GM21825 (cell line): Measurements from ENCODE around the gene EPC2.

ENCODE experiments used
- ATAC-seq: cut with Tn5 transposase; IDR thresholded peaks from one replicate; pipeline ENCODE4 v1.9.1; 2021; ENCODE audit warnings: mild to moderate bottlenecking, moderate library complexity; ENCODE audit not compliant: unreplicated experiment

The EPC2 gene

DNA sequence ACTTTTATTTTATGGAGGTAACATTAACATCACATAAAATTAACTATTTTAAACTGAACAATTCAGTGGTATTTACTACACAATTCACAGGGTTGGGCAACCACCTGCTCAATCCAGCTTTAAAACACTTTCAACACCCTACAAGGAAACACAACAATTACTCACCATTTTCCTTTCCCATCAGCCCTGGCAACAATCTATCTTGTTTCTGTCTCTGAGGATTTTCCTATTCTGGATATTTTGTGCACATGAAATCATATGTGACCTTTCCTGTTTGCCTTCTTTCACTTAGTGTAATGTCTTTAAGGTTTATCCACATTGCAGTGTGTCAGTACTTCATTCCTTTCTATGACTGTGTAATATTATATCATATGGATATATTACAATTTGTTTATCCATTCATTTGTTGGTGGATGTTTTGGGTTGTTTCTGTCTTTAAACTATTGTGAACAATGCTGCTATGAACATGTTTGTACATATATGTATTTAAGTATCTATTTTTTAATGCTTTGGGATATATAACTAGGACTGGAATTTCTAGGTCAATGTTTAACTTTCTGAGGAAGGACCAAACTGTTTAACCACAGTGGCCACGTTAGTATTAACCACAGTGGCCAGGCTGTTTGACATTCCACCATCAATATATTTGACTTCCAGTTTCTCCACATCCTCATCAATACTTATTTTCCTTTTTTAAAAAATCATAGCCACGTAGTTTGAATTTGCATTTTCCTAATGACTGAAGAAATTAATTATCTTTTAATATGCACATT, 158.1 kb downstream of the EPC2 start:
- no peak for ATAC-seq

- ATAC-seq = no peak
Measured at GRCh38 chr2:148810081-148810480, 165.5 kb downstream of the EPC2 start.

DNA sequence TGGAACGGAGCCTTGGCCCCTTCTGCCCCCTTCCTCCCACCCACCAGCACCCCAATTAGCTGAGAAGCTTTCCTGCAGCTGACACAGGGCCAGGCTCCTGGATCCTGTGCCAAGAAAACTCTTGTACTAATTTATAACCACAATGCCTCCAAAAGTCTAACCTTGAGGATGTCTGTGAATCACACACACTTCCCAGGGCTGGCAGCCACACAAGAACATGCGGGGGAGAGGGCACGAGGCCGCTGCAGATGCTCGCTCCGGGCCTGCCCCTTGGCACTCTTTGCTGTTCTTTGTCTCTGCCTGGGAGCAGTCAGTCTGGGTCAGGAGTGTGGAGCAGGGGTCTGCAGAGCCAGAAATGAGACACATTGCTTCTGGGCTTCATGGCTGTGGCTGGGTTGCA, 167.8 kb downstream of the EPC2 start:
- no peak for ATAC-seq

DNA sequence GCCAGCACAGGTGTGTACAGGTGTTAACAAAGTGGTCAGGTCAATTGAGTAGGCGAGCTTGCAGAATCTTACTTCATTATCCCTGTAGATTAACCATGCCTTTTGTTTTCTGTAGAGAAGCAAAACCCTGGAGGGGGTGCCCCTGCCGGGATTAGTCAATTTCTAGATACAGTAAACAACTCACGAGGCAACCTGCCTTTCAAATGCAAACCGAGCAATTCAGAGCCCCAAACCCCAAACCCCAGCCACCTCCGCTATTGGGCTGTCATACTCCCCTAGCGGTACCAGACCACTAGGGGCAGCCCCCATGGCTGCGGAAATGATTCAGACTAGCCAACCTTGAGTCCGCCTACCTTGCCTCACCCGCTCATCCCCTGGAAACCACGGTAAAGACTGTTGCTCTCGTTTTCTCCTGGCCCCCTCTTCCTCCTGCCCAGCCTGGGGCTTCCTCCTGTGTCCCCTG, 169.1 kb downstream of the EPC2 start:
- ATAC-seq = peak; percentile 99

GRCh38 chr2:148814143-148814859, 169.8 kb downstream of the EPC2 start:
- ATAC-seq = no peak

- no peak for ATAC-seq
Measured at GRCh38 chr2:148814860-148815419, 170.4 kb downstream of the EPC2 start.

DNA sequence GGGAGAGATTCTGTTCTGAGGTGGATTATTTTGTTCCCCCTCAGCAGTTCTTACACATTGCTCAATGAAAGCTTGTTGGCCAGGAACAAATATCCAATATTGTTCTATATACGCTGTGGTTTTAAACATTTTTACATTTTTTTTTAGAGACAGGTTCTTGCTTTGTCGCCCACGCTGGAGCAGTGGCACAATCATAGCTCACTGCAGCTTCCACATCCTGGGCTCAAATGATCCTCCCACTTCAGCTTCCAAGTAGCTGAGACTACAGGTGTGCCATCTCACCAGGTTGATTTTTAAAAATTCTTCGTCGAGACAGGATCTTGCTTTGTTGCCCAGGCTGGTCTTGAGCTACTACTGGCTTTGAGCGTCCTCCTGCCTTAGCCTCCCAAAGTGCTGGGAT, 171.6 kb downstream of the EPC2 start:
- no peak for ATAC-seq

- no peak for ATAC-seq
Measured at GRCh38 chr2:148817210-148817708, 172.7 kb downstream of the EPC2 start.

DNA sequence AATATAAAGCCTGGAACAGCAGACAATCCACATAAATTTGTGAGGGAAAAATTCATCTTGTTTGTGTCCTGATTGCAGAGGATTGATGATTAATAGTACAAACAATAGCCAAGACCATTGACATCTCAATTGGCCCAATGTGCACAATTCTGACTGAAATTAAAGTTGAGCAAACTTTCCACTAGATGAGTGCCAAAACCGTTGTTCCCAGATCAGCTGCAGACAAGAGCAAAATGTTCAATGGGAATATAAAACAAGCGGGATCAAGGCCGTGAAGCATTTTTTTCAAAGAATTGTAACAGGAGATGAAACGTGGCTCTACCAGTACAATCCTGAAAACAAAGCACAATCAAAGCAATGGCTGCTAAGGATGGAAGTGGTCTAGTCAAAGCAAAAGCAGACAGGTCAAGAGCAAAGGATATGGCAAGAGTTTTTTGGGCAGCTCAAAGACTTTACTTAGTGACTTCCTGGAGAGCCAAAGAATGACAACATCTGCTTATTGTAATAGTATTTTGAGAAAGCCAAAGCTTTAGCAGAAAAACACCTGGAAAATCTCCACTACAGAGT, 174.6 kb downstream of the EPC2 start:
- ATAC-seq = no peak

GRCh38 chr2:148824190-148824589, 179.6 kb downstream of the EPC2 start:
- ATAC-seq = no peak

DNA sequence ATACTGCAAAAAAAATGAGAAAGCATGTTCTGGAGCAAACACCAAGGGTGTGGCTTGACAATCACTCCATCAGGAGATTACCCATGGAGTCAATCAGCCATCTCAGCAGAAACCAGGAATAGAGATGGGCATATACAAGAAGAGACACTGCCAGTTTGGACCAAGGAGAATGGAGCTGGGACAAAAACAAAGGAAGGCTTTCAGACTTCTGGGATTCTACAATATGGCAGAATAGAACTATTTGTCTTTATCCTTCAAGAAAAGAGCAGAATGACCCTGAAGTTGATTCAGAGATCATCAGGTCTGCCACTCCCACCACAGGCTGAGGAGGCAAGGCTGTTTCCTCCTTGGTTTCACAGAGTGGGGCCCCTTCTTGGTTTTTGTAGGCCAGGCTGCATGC, 182.2 kb downstream of the EPC2 start:
- ATAC-seq = no peak

DNA sequence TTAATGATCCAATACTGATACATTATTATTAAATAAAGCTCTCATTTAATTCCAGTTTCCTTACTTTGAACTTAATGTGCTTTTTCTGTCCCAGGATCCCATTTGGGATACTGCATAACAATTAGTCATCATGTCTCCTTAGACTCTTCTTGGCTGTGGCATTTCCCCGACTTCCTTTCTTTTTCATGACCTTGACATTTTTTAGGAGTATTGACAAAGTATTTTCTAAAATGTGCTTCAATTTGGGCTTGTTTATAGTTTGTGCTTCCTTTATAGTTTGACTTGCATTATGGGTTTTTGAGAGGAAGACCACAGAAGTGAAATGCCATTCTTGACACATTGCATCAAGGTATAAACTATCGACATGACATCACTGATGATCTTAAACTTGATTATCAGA, 184.4 kb downstream of the EPC2 start:
- no peak for ATAC-seq

DNA sequence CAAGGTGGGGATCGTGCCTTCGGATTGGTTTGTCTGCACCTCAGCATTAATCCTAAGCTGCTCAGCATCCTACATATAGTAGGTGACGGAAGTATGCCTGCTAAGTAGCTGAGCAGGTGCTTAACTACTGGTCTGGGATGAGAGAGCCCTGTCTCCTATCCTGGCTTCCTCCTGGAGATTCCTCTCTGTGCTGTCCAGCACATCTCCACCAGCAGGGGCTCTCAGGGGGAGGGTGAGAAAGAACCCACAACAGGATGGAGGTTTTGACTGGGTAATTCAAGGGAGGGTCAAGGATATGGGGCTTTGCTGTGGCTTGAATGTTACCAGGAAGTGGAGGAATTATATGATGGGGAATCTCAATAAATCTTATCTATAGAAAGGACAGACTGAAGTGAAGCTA, 185.1 kb downstream of the EPC2 start:
- no peak for ATAC-seq

DNA sequence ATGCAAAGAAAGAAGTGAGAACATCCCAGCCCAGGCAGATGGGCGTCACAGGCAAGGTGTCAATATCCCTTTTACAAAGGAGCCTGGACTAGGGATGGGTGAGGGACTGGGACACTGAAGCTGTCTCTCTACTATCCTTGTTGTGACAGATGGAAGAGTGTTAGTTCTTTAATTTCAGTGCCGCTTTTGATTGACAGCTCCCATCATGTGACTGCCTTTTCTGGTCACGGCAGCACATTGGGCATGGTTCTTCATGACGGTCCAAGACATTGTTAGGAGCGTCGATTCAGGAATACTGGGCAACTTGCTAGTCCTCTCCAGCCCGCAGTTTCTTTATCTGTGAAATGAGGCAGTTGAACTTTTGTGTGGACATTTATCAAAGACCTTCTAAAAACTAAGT, 188.1 kb downstream of the EPC2 start:
- ATAC-seq = no peak
